Measurements from ENCODE around the gene CD81.

The CD81 gene

DNA sequence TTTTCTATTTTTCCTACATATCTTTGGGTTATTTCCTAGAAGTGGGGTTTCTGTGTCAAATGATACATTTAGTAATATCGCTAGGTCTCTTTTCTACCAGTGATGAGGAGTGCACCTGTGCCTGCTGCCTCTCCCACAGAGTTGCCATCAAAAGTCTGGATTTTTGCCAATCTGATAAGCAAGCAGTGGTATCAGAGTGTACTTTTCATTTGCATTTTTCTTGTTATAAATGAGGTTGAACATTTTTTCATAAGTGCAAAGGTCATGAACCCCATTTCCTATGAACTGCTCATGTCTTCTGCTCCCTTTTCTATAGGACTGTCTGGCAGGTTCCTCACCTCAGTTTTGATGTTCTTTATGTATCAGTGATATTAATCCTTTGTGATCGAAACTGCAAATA lies 65.5 kb downstream of the CD81 start:
- no peak for DNase-seq

DNA sequence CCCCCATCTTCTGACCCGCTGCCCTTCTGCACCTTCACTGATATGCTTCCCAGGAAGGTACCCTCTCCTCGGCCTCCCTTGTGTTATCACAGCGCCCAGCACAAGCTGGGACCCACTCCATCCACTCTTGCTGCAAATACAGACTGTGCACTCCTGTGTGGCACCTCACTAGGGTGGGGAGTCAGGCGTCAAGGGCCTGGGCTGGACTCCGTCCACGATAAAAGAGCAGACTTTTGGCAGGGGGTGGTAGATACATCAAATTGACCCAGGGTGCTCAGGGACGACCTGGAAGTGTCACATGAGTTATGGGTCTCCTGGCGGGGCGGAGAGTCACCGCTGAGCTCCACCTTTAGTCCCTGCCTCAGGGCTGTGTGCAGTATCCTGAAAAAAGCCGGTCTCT lies 66.3 kb downstream of the CD81 start:
- no peak for DNase-seq

DNA sequence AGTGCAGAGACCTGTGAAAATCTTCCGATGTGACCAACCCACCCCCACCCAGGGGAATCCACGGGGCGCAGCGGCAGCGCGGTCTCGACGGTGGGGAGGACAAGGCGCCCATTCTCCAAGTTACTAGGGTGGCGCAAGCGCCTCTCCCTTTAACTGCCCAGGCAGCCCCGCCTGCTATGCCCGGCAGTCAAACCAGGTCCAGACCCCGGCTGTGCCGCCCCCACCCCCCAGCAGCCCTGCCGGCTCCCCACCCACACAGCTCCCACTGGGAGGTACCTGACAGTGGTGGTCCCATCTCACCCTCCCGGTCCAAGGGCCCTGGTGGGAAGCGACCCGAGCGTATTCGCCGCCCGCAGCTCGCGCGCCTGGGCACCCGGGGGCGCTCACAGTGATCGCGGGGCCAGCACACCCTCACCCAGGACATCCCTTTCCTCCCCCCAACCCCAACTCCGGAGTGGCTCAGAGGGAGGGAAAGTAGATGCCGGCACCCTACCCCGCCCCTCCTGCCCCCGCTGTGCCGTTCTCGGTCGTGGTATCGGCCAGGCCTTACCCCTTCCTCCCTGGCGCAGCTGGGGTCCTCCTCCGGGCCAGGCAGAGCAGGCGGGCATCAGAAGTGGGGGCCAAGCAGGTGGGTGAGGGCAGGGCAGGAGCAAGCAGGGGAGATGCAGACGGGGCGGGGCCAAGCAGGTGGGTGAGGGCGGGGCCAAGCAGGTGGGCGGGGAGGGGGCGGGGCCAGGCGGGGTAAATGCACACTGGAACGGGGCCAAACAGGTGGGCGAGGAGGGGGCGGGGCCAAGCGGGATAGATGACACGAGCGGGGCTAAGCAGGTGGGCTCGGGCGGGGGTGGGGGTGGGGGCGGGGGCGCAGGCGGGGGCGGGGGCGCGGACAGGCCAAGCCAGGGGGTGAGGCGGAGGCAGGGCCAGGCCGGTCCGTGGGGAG lies 67.0 kb downstream of the CD81 start, which contains the start of gene TRPM5:
Gene TRPM5, minus strand, starts transcription at position 634 of the 940 bp plus-strand sequence. CDS start 21,478 bp downstream, outside the sequence.
- peak; percentile 87 for DNase-seq

DNA sequence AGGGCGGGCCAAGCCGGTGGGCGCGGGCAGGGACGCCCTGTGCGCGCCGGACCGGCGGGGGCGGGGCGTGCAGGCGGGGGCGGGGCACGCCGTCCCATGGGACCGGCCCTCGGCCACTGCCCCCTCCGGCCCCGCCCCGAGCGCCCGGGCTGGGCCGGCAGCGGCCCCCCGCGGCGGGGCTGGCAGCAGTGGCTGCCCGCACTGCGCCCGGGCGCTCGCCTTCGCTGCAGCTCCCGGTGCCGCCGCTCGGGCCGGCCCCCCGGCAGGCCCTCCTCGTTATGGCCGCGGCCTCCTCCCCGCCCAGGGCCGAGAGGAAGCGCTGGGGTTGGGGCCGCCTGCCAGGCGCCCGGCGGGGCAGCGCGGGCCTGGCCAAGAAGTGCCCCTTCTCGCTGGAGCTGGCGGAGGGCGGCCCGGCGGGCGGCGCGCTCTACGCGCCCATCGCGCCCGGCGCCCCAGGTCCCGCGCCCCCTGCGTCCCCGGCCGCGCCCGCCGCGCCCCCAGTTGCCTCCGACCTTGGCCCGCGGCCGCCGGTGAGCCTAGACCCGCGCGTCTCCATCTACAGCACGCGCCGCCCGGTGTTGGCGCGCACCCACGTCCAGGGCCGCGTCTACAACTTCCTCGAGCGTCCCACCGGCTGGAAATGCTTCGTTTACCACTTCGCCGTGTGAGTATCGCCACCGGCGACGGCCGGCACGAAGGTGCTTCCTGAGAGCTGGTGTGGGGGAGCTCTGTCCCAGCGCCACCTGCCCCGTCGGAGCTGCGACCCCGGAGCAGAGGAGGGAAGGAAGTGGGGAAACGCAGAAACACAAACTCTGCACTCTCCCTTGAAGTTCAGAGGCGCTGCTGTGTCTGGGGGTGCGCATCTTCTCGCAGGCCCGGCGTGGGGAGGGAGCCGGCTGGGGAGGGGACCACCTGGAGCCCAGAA lies 68.0 kb downstream of the CD81 start, which contains the start of gene KCNQ1:
Gene KCNQ1, plus strand, starts transcription at position 188 of the 925 bp plus-strand sequence. Its CDS starts 91 bp downstream, at position 279.
- DNase-seq, result peak; percentile 56

DNA sequence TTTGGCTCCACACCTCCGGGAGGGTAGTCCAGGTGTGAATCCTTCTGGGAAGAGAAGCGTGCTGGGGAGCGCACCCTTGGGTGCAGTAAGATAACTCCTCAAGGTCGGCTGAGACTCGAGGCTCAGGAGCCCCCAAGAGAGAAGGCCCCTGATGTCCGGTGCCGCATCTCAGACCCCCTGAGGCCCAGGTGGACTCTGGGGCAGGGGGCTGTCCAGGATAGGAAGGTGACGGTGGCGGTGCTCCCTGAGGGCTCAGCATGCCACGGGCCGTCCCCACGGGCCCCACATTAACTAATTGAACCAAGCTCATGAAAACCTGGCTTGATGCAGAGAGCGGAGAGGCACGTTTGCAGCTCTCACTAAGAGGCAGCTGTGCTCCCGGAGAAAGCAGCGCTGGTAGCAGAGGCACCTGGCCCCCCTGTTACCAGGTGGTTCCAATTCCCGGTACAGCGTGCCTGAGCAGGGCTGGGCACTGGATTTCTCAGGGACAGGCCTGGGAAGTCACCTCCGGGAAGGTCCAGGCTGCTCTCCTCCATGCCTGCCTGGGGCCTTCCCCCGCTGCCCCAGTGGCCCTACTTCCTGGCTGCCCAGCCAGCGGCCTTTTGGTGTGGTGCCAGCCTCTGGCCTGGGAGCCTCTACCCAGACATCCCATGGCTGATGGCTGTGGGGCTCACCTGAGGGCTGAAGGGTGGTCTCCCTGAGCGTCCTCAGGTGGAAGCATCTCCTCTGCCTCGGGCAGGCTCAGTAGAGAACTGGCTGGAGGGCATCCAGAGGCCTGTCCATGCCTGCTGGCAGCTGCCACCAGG lies 68.8 kb downstream of the CD81 start:
- no peak for DNase-seq

DNA sequence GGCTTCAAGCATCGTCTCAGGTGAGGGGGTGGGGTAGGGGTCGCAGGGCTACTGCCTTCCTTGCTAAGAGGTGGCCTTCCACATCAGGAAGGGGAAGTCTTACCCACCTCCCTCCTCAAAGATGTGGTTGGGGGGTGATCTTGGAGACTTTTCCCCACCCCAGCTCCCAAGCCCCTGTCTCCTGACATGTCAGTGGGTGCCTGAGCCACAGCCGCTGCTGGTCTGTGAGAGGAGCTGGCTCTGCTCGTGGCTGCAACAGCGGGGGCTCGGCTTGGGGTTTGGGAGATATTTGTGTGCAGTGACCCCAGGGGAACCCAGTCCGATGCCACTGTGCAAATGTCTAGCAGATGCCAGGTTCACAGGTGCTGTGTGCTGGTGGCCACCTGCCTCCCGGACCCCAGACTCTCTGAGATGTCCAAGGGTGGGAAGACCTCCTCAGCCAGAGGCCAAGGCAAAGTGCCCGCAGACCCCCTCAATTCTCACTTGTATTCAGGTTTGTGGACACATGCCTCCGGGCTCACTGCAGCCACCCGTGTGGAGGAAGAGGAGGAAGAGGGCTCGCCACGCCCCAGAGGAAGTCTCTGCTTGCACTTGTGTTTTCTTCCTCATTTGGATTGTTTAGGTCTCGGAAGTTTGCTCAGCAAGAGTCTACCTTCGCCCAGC lies 69.6 kb downstream of the CD81 start:
- peak; percentile 68 for DNase-seq

Data from CD4-positive, alpha-beta T cell treated with Interleukin-17A for 4 hours (primary cell).